Right atrium auricular region (tissue), 2 donors: Measurements from ENCODE around the gene PHKA2. TPM values are rescaled to one million over a fixed set of nuclear protein-coding genes. Genes with fewer than 3 reads are reported as not detected.

ENCODE experiments used
- DNase-seq: peaks from one replicate; pipeline ENCODE4 v3.0.0-alpha.2; 2019; ENCODE audit warnings: low spot score
- H3K27ac ChIP-seq, 2 donors: fragments of 200-600 bp; sonication (generic); 1 replicate in 1 of 2; 2 replicates in 1 of 2; pipeline ENCODE4 v1.5.1; 2016 to 2019
- H3K27me3 ChIP-seq, 2 donors: fragments of 200-600 bp; sonication (generic); one replicate each; pipeline versions ENCODE4 v1.5.1 to v1.6.0; 2017 to 2019
- H3K36me3 ChIP-seq: fragments of 200-600 bp; sonication (generic); one replicate; pipeline ENCODE4 v1.5.1; 2016
- H3K4me1 ChIP-seq, 2 donors: fragments of 200-600 bp; sonication (generic); one replicate each; pipeline versions ENCODE4 v1.5.1 to v1.6.0; 2017 to 2019
- H3K4me3 ChIP-seq, 2 donors: fragments of 200-600 bp; sonication (generic); 1 replicate in 1 of 2; 2 replicates in 1 of 2; pipeline ENCODE4 v1.5.1; 2017 to 2019; ENCODE audit warnings: mild to moderate bottlenecking in 1 of 2, moderate library complexity in 1 of 2
- H3K9me3 ChIP-seq, 2 donors: fragments of 200-600 bp; sonication (generic); one replicate each; pipeline ENCODE4 v1.5.1; 2019
- CTCF ChIP-seq, 2 donors: fragments of 200-600 bp; sonication (generic); IDR thresholded peaks; one replicate each; pipeline ENCODE4 v1.5.1; 2019; ENCODE audit warnings: antibody characterized with exemption in 2 of 2
- total RNA-seq, 2 donors: library from RNA; depleted of rRNA; stranded (reverse); fragments of >200 nt; gene quantifications; one replicate each; pipeline ENCODE4 v1.1.0, GENCODE V29; 2016

The PHKA2 gene
- total RNA-seq, 2 donors from 2014 or later = 13.5 to 28.7 TPM

- no peak for TF ChIP-seq CTCF (IDR thresholded peaks at IDR 0.05)
- H3K27ac ChIP-seq = no peak overlapping the region
- no peaks in the 10 kb centered on the region for H3K9me3 ChIP-seq
- DNase-seq = no peak
- no peaks in the 10 kb centered on the region for H3K27me3 ChIP-seq
- H3K36me3 ChIP-seq = no peaks in the 10 kb centered on the region
- no peak overlapping the region for H3K4me3 ChIP-seq
- no peaks in the 10 kb centered on the region for H3K4me1 ChIP-seq
Measured at GRCh38 chrX:18955676-18956075, 28.2 kb downstream of the PHKA2 start.

- no peaks in the 10 kb centered on the region for H3K36me3 ChIP-seq
- no peaks in the 10 kb centered on the region for H3K4me1 ChIP-seq
- H3K9me3 ChIP-seq = no peaks in the 10 kb centered on the region
- DNase-seq = peak; percentile 40
- no peaks in the 10 kb centered on the region for H3K27me3 ChIP-seq
- H3K4me3 ChIP-seq = no peak overlapping the region
- H3K27ac ChIP-seq = no peak overlapping the region
- no peak for TF ChIP-seq CTCF (IDR thresholded peaks at IDR 0.05)
Measured at GRCh38 chrX:18951032-18951431, 32.9 kb downstream of the PHKA2 start.

- peak; percentile 26 for DNase-seq
- TF ChIP-seq CTCF (IDR thresholded peaks at IDR 0.05) = no peak
- no peaks in the 10 kb centered on the region for H3K27me3 ChIP-seq
- H3K36me3 ChIP-seq = no peaks in the 10 kb centered on the region
- H3K9me3 ChIP-seq = no peaks in the 10 kb centered on the region
- H3K4me3 ChIP-seq = no peak overlapping the region
- H3K4me1 ChIP-seq = no peaks in the 10 kb centered on the region
- H3K27ac ChIP-seq = no peak overlapping the region
Measured at GRCh38 chrX:18949944-18950301, 34.0 kb downstream of the PHKA2 start.

- H3K27ac ChIP-seq = no peak overlapping the region
- DNase-seq = no peak
- TF ChIP-seq CTCF (IDR thresholded peaks at IDR 0.05) = no peak
- no peak overlapping the region for H3K4me3 ChIP-seq
- no peaks in the 10 kb centered on the region for H3K9me3 ChIP-seq
- no peaks in the 10 kb centered on the region for H3K27me3 ChIP-seq
- H3K4me1 ChIP-seq = no peaks in the 10 kb centered on the region
- H3K36me3 ChIP-seq = no peaks in the 10 kb centered on the region
Measured at GRCh38 chrX:18949291-18949943, 34.5 kb downstream of the PHKA2 start.

- Histone ChIP-seq H3K4me3 (no peak overlapping the region), H3K27ac (no peak overlapping the region), H3K9me3 (no peaks in the 10 kb centered on the region), H3K27me3 (no peaks in the 10 kb centered on the region), H3K36me3 (peaks cover 6% of the 10 kb centered on the region), H3K4me1 (no peaks in the 10 kb centered on the region)
- no peak for TF ChIP-seq CTCF (IDR thresholded peaks at IDR 0.05)
- DNase-seq = no peak
Measured at GRCh38 chrX:18946611-18947010, 37.3 kb downstream of the PHKA2 start.

- no peak for TF ChIP-seq CTCF (IDR thresholded peaks at IDR 0.05)
- Histone ChIP-seq H3K27me3 (no peaks in the 10 kb centered on the region), H3K4me1 (no peaks in the 10 kb centered on the region), H3K36me3 (peaks cover 6% of the 10 kb centered on the region), H3K27ac (no peak overlapping the region), H3K4me3 (no peak overlapping the region), H3K9me3 (no peaks in the 10 kb centered on the region)
- DNase-seq = no peak
Measured at GRCh38 chrX:18946157-18946556, 37.8 kb downstream of the PHKA2 start.
